Measurements from ENCODE around the gene EOGT.

EOGT gene

DNA sequence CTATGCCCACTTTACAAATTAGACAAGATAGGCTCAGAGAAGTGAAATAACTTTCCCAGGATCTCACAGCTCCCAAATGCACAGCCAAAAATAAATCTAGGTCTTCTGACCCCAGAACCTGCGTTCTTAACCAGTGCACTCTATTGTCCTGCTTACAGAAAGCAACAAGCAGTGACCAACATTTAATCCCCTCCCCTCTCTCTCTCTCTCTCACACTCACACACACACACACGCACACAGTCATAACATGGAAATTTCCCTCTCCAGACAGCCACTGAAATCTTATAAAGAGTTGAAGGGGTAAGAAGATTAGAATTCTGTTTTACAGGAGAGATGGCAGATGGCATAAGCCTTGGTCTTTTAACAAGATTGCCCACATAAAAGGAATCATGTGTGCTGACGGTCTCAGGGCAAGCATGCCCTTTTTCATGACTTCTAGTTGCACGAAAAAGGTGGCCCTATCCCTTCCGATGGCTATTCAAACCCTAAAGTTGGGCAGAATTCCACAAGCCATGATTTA lies 29.4 kb downstream of the EOGT start:
- Histone ChIP-seq H3K4me1 (ENCODE audit: low read length) (no peaks in the 10 kb centered on the region), H4K20me1 (ENCODE audit: insufficient read depth, low read length) (no peaks in the 10 kb centered on the region), H3K27me3 (replicated peaks; ENCODE audit: insufficient read depth, low read length) (no peaks in the 10 kb centered on the region), H3K9ac (ENCODE audit: low read length) (no peak overlapping the region), H3K9me2 (replicated peaks; ENCODE audit: insufficient read depth, low read length) (no peaks in the 10 kb centered on the region), H2AFZ (ENCODE audit: low read length) (no peak overlapping the region), H3K4me2 (ENCODE audit: low read depth, low read length) (no peak overlapping the region), H3F3A (ENCODE audit: insufficient read depth, low read length) (no peaks in the 10 kb centered on the region), H3K36me3 (replicated peaks; ENCODE audit: insufficient read depth, low read length) (no peaks in the 10 kb centered on the region), H3K79me2 (ENCODE audit: low read length) (no peaks in the 10 kb centered on the region), H3K27ac (ENCODE audit: low read length) (no peak overlapping the region), H3K4me3 (ENCODE audit: low read length) (no peak overlapping the region), H3K9me3 (replicated peaks; ENCODE audit: insufficient read depth, low read length) (no peaks in the 10 kb centered on the region)
- TF ChIP-seq, protein P1, sequence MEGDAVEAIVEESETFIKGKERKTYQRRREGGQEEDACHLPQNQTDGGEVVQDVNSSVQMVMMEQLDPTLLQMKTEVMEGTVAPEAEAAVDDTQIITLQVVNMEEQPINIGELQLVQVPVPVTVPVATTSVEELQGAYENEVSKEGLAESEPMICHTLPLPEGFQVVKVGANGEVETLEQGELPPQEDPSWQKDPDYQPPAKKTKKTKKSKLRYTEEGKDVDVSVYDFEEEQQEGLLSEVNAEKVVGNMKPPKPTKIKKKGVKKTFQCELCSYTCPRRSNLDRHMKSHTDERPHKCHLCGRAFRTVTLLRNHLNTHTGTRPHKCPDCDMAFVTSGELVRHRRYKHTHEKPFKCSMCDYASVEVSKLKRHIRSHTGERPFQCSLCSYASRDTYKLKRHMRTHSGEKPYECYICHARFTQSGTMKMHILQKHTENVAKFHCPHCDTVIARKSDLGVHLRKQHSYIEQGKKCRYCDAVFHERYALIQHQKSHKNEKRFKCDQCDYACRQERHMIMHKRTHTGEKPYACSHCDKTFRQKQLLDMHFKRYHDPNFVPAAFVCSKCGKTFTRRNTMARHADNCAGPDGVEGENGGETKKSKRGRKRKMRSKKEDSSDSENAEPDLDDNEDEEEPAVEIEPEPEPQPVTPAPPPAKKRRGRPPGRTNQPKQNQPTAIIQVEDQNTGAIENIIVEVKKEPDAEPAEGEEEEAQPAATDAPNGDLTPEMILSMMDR (IDR thresholded peaks at IDR 0.05; ENCODE audit: low read length): no peak
- TF ChIP-seq EZH2 (optimal IDR thresholded peaks at IDR 0.05; ENCODE audit: low read depth, low read length): no peak
- no peak for TF ChIP-seq EZH2phosphoT487 (IDR thresholded peaks at IDR 0.05; ENCODE audit: low read length)
- no peak for DNase-seq

DNA sequence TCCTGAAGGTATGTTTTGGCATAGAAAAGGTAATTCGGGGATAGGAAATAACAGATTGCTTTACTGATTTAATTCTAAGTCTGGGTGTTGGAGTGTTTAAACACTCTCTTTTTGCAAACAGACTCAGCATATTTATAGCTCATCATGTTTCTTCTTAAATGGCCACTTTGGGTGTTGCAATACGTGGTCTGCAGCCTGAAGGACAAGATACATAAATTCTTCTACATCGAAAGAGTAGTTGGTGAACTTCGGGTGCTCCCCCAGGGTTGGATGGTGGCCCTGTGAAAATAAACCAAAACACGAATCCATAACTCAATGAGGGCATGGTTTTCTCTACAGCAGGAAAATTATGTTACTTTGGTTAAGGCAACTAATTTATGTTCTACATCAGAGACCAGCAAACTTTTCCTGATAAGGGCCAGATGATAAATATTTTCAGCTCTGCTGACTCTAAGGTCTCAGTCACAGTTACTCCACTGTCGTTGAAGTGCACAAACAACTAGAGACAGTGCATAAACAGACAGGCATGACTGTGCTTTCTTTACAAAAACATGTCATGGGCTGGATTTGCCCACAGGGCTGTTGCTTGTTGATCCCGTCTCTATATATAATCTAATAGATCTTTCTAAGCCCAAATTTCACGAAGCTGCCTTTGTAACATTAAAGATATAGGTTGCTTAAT lies 35.9 kb downstream of the EOGT start:
- no peaks in the 10 kb centered on the region for H4K20me1 ChIP-seq (ENCODE audit: insufficient read depth, low read length)
- no peaks in the 10 kb centered on the region for H3K9me2 ChIP-seq (replicated peaks; ENCODE audit: insufficient read depth, low read length)
- H3K36me3 ChIP-seq (replicated peaks; ENCODE audit: insufficient read depth, low read length): no peaks in the 10 kb centered on the region
- H3K4me2 ChIP-seq (ENCODE audit: low read depth, low read length): no peak overlapping the region
- TF ChIP-seq EZH2 (optimal IDR thresholded peaks at IDR 0.05; ENCODE audit: low read depth, low read length): no peak
- no peak for TF ChIP-seq EZH2phosphoT487 (IDR thresholded peaks at IDR 0.05; ENCODE audit: low read length)
- TF ChIP-seq, protein P1 (IDR thresholded peaks at IDR 0.05; ENCODE audit: low read length): no peak
- no peaks in the 10 kb centered on the region for H3K4me1 ChIP-seq (ENCODE audit: low read length)
- no peaks in the 10 kb centered on the region for H3K9me3 ChIP-seq (replicated peaks; ENCODE audit: insufficient read depth, low read length)
- H3K9ac ChIP-seq (ENCODE audit: low read length): no peak overlapping the region
- H3K79me2 ChIP-seq (ENCODE audit: low read length): no peaks in the 10 kb centered on the region
- no peak overlapping the region for H3K27ac ChIP-seq (ENCODE audit: low read length)
- no peak overlapping the region for H2AFZ ChIP-seq (ENCODE audit: low read length)
- no peak overlapping the region for H3K4me3 ChIP-seq (ENCODE audit: low read length)
- no peak for DNase-seq
- H3K27me3 ChIP-seq (replicated peaks; ENCODE audit: insufficient read depth, low read length): no peaks in the 10 kb centered on the region
- H3F3A ChIP-seq (ENCODE audit: insufficient read depth, low read length): no peaks in the 10 kb centered on the region

DNA sequence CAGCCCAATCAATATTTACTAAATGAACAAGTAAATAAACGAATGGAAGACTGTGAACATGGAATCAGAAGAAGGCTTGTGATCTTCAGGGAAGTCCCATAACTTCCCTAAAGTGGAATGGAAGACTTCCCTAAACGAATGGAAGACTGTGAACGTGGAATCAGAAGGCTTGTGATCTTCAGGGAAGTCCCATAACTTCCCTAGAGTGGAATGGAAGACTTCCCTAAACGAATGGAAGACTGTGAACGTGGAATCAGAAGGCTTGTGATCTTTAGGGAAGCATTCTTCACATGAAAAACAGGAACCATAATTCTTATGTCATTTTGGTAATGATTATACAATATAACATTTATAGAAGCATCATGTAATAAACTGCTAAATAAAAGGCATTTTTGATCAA lies 38.8 kb downstream of the EOGT start:
- TF ChIP-seq, protein P1 (IDR thresholded peaks at IDR 0.05; ENCODE audit: low read length): no peak
- no peak for TF ChIP-seq EZH2 (optimal IDR thresholded peaks at IDR 0.05; ENCODE audit: low read depth, low read length)
- no peak for TF ChIP-seq EZH2phosphoT487 (IDR thresholded peaks at IDR 0.05; ENCODE audit: low read length)
- Histone ChIP-seq H3K4me1 (ENCODE audit: low read length) (no peaks in the 10 kb centered on the region), H3K79me2 (ENCODE audit: low read length) (no peaks in the 10 kb centered on the region), H2AFZ (ENCODE audit: low read length) (no peak overlapping the region), H3K4me3 (ENCODE audit: low read length) (no peak overlapping the region), H3K9me2 (replicated peaks; ENCODE audit: insufficient read depth, low read length) (no peaks in the 10 kb centered on the region), H3F3A (ENCODE audit: insufficient read depth, low read length) (no peaks in the 10 kb centered on the region), H3K27me3 (replicated peaks; ENCODE audit: insufficient read depth, low read length) (no peaks in the 10 kb centered on the region), H3K36me3 (replicated peaks; ENCODE audit: insufficient read depth, low read length) (no peaks in the 10 kb centered on the region), H4K20me1 (ENCODE audit: insufficient read depth, low read length) (no peaks in the 10 kb centered on the region), H3K27ac (ENCODE audit: low read length) (no peak overlapping the region), H3K4me2 (ENCODE audit: low read depth, low read length) (no peak overlapping the region), H3K9ac (ENCODE audit: low read length) (no peak overlapping the region), H3K9me3 (replicated peaks; ENCODE audit: insufficient read depth, low read length) (no peaks in the 10 kb centered on the region)
- DNase-seq: no peak

Data from MM.1S (cell line).